Loucy (cell line): ENCODE measurements around the gene FAM13A.
"Not testable (repeated sequence)": the region's sequence is repeated elsewhere in the genome, so short reads cannot be mapped to it uniquely, and the experiment has no call there.

Source experiments
- H2AFZ ChIP-seq: fragments of 200-600 bp; sonication (generic); 2 replicates; pipeline ENCODE4 v1.6.0; 2016; ENCODE audit warnings: antibody characterized with exemption, mild to moderate bottlenecking, low read length, moderate library complexity
- H3F3A ChIP-seq: fragments of 200-600 bp; 2 replicates; pipeline ENCODE4 v1.6.0; 2016; ENCODE audit warnings: antibody characterized with exemption, low read depth, mild to moderate bottlenecking
- H3K27me3 ChIP-seq: fragments of 200-600 bp; sonication (generic); 2 replicates; pipeline ENCODE4 v1.6.1; 2014; ENCODE audit warnings: low read length, mild to moderate bottlenecking; ENCODE audit not compliant: insufficient read depth, poor library complexity, severe bottlenecking
- H3K36me3 ChIP-seq: fragments of 200-600 bp; sonication (generic); 2 replicates; pipeline ENCODE4 v1.6.1; 2016; ENCODE audit warnings: low read length; ENCODE audit not compliant: insufficient read depth
- H3K4me1 ChIP-seq: fragments of 200-600 bp; sonication (generic); 2 replicates; pipeline ENCODE4 v1.5.1; 2014; ENCODE audit warnings: low read length, mild to moderate bottlenecking; ENCODE audit not compliant: insufficient read depth, poor library complexity, severe bottlenecking
- H3K4me2 ChIP-seq: fragments of 200-600 bp; sonication (generic); 2 replicates; pipeline ENCODE4 v1.6.0; 2014; ENCODE audit warnings: antibody characterized with exemption, low read length, low read depth, mild to moderate bottlenecking; ENCODE audit not compliant: poor library complexity, severe bottlenecking
- H3K4me3 ChIP-seq: fragments of 200-600 bp; sonication (generic); 2 replicates; pipeline ENCODE4 v1.5.1; 2014; ENCODE audit warnings: low read length, mild to moderate bottlenecking, mixed read lengths; ENCODE audit not compliant: poor library complexity, severe bottlenecking
- H3K79me2 ChIP-seq: fragments of 200-600 bp; sonication (generic); 2 replicates; pipeline ENCODE4 v1.6.1; 2014; ENCODE audit warnings: low read length; ENCODE audit not compliant: insufficient read depth
- H3K9ac ChIP-seq: fragments of 200-600 bp; sonication (generic); 2 replicates; pipeline ENCODE4 v1.6.0; 2014; ENCODE audit warnings: mild to moderate bottlenecking, low read depth, low read length, moderate library complexity; ENCODE audit not compliant: poor library complexity, severe bottlenecking
- H3K9me2 ChIP-seq: fragments of 200-600 bp; sonication (generic); replicated peaks from 2 replicates; pipeline ENCODE4 v1.6.1; 2016; ENCODE audit warnings: low read depth, low read length, mixed read lengths
- H3K9me3 ChIP-seq: fragments of 200-600 bp; sonication (generic); 2 replicates; pipeline ENCODE4 v1.6.1; 2014; ENCODE audit warnings: mild to moderate bottlenecking, antibody characterized with exemption, low read length, low read depth; ENCODE audit not compliant: insufficient read depth
- H4K20me1 ChIP-seq: fragments of 200-600 bp; sonication (generic); 2 replicates; pipeline ENCODE4 v1.6.0; 2014; ENCODE audit warnings: antibody characterized with exemption, low read length, mild to moderate bottlenecking; ENCODE audit not compliant: insufficient read depth, poor library complexity, severe bottlenecking
- CTCF ChIP-seq: fragments of 200-600 bp; sonication (generic); conservative IDR thresholded peaks from 2 replicates; pipeline ENCODE4 v1.5.1; 2014; ENCODE audit warnings: mild to moderate bottlenecking, antibody characterized with exemption, low read length
- EZH2phosphoT487 ChIP-seq: fragments of 200-600 bp; IDR thresholded peaks from 2 replicates; pipeline ENCODE4 v1.6.1; 2018; ENCODE audit warnings: antibody characterized with exemption, mild to moderate bottlenecking, moderate library complexity, borderline replicate concordance

FAM13A gene

GRCh38 chr4:88858752-88859151 is 198.2 kb downstream of the FAM13A start:
- H3K9me3 ChIP-seq = no peaks in the 10 kb centered on the region
- H3K4me2 ChIP-seq = no peak overlapping the region
- H3K9me2 ChIP-seq = no peaks in the 10 kb centered on the region
- TF ChIP-seq EZH2phosphoT487 = no peak
- TF ChIP-seq CTCF = no peak
- H3K36me3 ChIP-seq = no peaks in the 10 kb centered on the region
- no peaks in the 10 kb centered on the region for H3K27me3 ChIP-seq
- no peak overlapping the region for H2AFZ ChIP-seq
- no peaks in the 10 kb centered on the region for H3K4me1 ChIP-seq
- H3K4me3 ChIP-seq = no peak overlapping the region
- no peak overlapping the region for H3K9ac ChIP-seq
- no peaks in the 10 kb centered on the region for H4K20me1 ChIP-seq
- H3F3A ChIP-seq = no peaks in the 10 kb centered on the region
- no peaks in the 10 kb centered on the region for H3K79me2 ChIP-seq

GRCh38 chr4:88857588-88857987 is 199.4 kb downstream of the FAM13A start:
- H2AFZ ChIP-seq = no peak overlapping the region
- H3K27me3 ChIP-seq = no peaks in the 10 kb centered on the region
- TF ChIP-seq EZH2phosphoT487 = no peak
- TF ChIP-seq CTCF = no peak
- H3K9me3 ChIP-seq = no peaks in the 10 kb centered on the region
- no peaks in the 10 kb centered on the region for H3K79me2 ChIP-seq
- no peaks in the 10 kb centered on the region for H3K4me1 ChIP-seq
- H3F3A ChIP-seq = no peaks in the 10 kb centered on the region
- no peaks in the 10 kb centered on the region for H4K20me1 ChIP-seq
- no peak overlapping the region for H3K4me2 ChIP-seq
- no peaks in the 10 kb centered on the region for H3K36me3 ChIP-seq
- H3K4me3 ChIP-seq = no peak overlapping the region
- no peaks in the 10 kb centered on the region for H3K9me2 ChIP-seq
- no peak overlapping the region for H3K9ac ChIP-seq

- Histone ChIP-seq H3K36me3 (no peaks in the 10 kb centered on the region), H3K4me1 (no peaks in the 10 kb centered on the region), H3K4me3 (no peak overlapping the region), H3K27me3 (no peaks in the 10 kb centered on the region), H3K9me3 (no peaks in the 10 kb centered on the region), H2AFZ (no peak overlapping the region), H3F3A (no peaks in the 10 kb centered on the region), H3K79me2 (no peaks in the 10 kb centered on the region), H3K4me2 (no peak overlapping the region), H4K20me1 (no peaks in the 10 kb centered on the region), H3K9ac (no peak overlapping the region), H3K9me2 (no peaks in the 10 kb centered on the region)
- TF ChIP-seq CTCF (no peak), EZH2phosphoT487 (no peak)
Observed at GRCh38 chr4:88854481-88854880, 202.5 kb downstream of the FAM13A start.

GRCh38 chr4:88853583-88853982 is 203.4 kb downstream of the FAM13A start:
- not testable (repeated sequence) for H3K4me2 ChIP-seq

More at GRCh38 chr4:88853583-88853982, 203.4 kb downstream of the FAM13A start:
- not testable (repeated sequence) for H3K79me2 ChIP-seq, H3K4me1 ChIP-seq, H3K9me3 ChIP-seq, H3K4me3 ChIP-seq, H2AFZ ChIP-seq, H3K36me3 ChIP-seq, H4K20me1 ChIP-seq, H3K9ac ChIP-seq, H3K27me3 ChIP-seq, H3F3A ChIP-seq, H3K9me2 ChIP-seq
